GM10266 (cell line): Measurements from ENCODE around the gene SH2D1B.

ENCODE experiments used
- DNase-seq: peaks from one replicate; pipeline ENCODE4 v3.0.0; 2012; ENCODE audit errors: extremely low spot score
- CTCF ChIP-seq: IDR thresholded peaks from 2 replicates; pipeline ENCODE4 v1.5.1; 2012; ENCODE audit warnings: mild to moderate bottlenecking, low read depth; ENCODE audit not compliant: control insufficient read depth, insufficient read depth; ENCODE audit errors: missing control alignments

Gene SH2D1B

GRCh38 chr1:162370161-162370560 is 41.8 kb downstream of the SH2D1B start:
- DNase-seq: no peak
- no peak for TF ChIP-seq CTCF

GRCh38 chr1:162369571-162369970 is 42.4 kb downstream of the SH2D1B start:
- no peak for DNase-seq
- TF ChIP-seq CTCF: no peak

GRCh38 chr1:162368451-162368850 is 43.5 kb downstream of the SH2D1B start:
- DNase-seq: no peak
- no peak for TF ChIP-seq CTCF

- DNase-seq: no peak
- no peak for TF ChIP-seq CTCF
Observed at GRCh38 chr1:162367772-162368171, 44.2 kb downstream of the SH2D1B start.

GRCh38 chr1:162367073-162367472 is 44.9 kb downstream of the SH2D1B start:
- no peak for DNase-seq
- no peak for TF ChIP-seq CTCF

- DNase-seq: no peak
- TF ChIP-seq CTCF: no peak
Observed at GRCh38 chr1:162366671-162367070, 45.3 kb downstream of the SH2D1B start.

GRCh38 chr1:162366149-162366548 is 45.8 kb downstream of the SH2D1B start:
- no peak for TF ChIP-seq CTCF
- no peak for DNase-seq
